ENCODE results near the gene EXOC6B. TPM values are rescaled to one million over a fixed set of nuclear protein-coding genes. Genes with fewer than 3 reads are reported as not detected.

Gene EXOC6B
- total and polyA plus RNA-seq, 8 donors, result 2.4 to 19.2 (median 11.3) TPM

DNA sequence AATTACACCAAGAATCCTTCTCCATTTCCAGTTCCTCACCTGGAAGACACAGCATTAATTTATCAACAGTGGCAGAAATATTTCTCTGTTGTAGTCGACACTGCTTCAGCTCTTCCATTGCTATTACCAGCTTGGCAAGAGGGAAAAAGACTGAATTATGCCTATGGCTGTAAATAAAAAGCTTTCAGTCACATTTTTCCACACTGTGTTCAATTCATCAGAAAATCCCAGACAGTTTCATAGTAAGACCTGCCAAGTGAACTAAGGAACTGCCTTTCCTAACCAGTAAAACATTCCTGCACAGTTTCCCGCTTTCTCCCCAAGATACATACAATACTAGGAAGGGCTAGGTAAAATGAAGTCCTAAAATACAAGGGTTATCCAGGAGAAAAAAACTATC lies 94.7 kb downstream of the EXOC6B start:
- Histone ChIP-seq H3K9me3 (no peaks in the 10 kb centered on the region), H3K4me1 (no peaks in the 10 kb centered on the region), H3K4me3 (no peak overlapping the region), H3K27me3 (no peaks in the 10 kb centered on the region), H3K36me3 (no peaks in the 10 kb centered on the region), H3K27ac (no peak overlapping the region)
- DNase-seq (no peak), FAIRE-seq (no peak), ATAC-seq (no peak)
- 78 to 86% methylated on average over 2 of the region's 2 CpGs for WGBS, 2 donors
- TF ChIP-seq, protein P1, sequence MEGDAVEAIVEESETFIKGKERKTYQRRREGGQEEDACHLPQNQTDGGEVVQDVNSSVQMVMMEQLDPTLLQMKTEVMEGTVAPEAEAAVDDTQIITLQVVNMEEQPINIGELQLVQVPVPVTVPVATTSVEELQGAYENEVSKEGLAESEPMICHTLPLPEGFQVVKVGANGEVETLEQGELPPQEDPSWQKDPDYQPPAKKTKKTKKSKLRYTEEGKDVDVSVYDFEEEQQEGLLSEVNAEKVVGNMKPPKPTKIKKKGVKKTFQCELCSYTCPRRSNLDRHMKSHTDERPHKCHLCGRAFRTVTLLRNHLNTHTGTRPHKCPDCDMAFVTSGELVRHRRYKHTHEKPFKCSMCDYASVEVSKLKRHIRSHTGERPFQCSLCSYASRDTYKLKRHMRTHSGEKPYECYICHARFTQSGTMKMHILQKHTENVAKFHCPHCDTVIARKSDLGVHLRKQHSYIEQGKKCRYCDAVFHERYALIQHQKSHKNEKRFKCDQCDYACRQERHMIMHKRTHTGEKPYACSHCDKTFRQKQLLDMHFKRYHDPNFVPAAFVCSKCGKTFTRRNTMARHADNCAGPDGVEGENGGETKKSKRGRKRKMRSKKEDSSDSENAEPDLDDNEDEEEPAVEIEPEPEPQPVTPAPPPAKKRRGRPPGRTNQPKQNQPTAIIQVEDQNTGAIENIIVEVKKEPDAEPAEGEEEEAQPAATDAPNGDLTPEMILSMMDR (IDR thresholded peaks at IDR 0.05), result no peak
- intact Hi-C loops (cut with DNase I), result no loop called here

DNA sequence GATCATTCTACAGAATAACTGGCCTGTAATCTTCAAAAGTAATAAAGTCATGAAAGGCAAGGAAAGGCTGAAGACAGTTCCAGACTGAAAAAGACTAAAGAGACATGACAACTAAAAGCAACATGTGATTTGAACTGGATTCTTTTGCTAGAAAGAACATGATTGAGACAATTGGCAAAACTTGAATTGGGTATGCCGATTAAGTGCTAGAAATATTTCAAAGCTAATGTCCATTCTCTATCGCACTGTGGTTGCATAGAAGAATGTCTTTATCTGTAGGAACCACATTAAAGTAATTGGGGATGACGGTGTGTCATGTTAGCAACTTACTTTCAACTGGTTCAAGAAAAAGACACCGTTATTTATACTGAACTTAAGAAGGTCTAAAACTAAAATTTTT lies 98.5 kb downstream of the EXOC6B start:
- Histone ChIP-seq H3K4me3 (no peak overlapping the region), H3K27me3 (no peaks in the 10 kb centered on the region), H3K27ac (no peak overlapping the region), H3K9me3 (no peaks in the 10 kb centered on the region), H3K36me3 (no peaks in the 10 kb centered on the region), H3K4me1 (peaks cover 7 to 24% (median 23%) of the 10 kb centered on the region in 3 donors)
- no peak for DNase-seq
- TF ChIP-seq, protein P1 (IDR thresholded peaks at IDR 0.05), result no peak
- ATAC-seq, result no peak
- intact Hi-C loops (cut with DNase I), result no loop called here
- no peak for FAIRE-seq
- WGBS, 2 donors, result 96 to 100% methylated on average over 4 of the region's 4 CpGs

DNA sequence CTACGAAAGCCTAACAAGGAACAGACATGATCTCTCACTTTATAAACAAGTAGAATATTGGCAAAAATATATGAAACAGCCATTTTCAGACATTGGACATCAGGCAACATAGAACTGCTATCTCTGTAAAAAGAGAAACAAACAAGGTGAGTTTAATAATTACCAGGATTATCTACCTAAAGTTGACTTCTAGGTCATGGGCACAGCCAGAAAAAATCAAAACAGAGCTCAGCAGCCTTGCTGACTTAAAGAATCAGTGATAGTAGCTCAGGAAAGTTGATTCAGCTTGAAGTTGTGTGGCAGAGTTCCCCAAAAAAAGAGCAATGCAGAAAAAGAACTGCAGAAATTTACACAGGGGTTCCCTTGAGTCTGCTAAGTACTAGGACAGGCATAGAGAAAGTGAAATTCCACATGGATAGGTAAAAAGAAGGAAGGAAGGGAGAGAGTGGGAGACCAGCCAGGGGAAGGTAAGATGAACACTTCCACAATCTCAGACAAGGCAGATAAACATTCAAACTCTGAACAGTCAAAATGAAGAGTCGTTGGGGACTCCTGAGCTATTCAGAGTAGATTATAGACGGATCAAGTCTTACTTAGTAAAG lies 102.0 kb downstream of the EXOC6B start:
- Histone ChIP-seq H3K9me3 (no peaks in the 10 kb centered on the region), H3K4me1 (peaks cover 7 to 27% (median 26%) of the 10 kb centered on the region in 3 donors), H3K36me3 (no peaks in the 10 kb centered on the region), H3K27ac (peak overlapping the region in 2 of 4 donors; percentile 15 to 25), H3K27me3 (no peaks in the 10 kb centered on the region), H3K4me3 (no peak overlapping the region)
- TF ChIP-seq, protein P1 (IDR thresholded peaks at IDR 0.05), result no peak
- intact Hi-C loops (cut with DNase I), result no loop called here
- FAIRE-seq (no peak), ATAC-seq (peak in 3 of 4 donors; percentile 60 to 84 (median 81)), DNase-seq (peak in 1 of 6 donors; percentile 22)
- WGBS, 2 donors, result 29 to 36% methylated on average over 3 of the region's 3 CpGs

DNA sequence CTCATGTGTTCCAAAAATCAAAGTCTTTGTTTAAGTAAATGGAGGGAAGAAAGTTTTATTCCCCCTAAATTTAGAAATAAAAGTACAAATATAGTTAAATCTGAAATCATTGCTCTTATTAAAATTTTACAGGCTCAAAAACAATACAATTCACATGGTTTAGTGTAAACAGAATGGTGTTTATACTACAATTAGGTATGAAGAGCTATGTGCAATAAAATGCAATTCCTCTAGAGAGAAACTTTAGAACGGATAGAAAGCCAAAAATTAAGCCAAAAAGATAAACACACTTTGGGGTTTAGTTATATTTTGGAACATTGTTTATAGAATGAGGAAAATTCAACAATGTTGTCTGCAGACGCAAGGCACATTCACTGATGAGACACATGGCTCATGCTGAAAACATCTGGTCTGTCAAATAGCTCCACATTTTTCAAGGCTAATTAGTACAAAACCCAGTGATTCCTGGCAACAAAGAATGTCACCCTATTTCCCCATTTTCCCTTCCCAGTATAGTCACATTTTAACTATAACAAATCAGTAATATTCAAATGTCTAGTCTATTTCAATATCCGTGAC lies 103.3 kb downstream of the EXOC6B start:
- Histone ChIP-seq H3K4me1 (peaks cover 7 to 27% (median 26%) of the 10 kb centered on the region in 3 donors), H3K27me3 (no peaks in the 10 kb centered on the region), H3K36me3 (peaks cover 0 to 5% (median 0%) of the 10 kb centered on the region in 3 donors), H3K4me3 (no peak overlapping the region), H3K27ac (peak overlapping the region in 1 of 4 donors; percentile 25), H3K9me3 (no peaks in the 10 kb centered on the region)
- TF ChIP-seq, protein P1 (IDR thresholded peaks at IDR 0.05), result no peak
- intact Hi-C loops (cut with DNase I), result no loop called here
- DNase-seq, result no peak
- WGBS, 2 donors, result 41 to 49% methylated on average over 3 of the region's 3 CpGs
- peak; percentile 53 for FAIRE-seq
- peak in 2 of 4 donors; percentile 12 to 35 for ATAC-seq

DNA sequence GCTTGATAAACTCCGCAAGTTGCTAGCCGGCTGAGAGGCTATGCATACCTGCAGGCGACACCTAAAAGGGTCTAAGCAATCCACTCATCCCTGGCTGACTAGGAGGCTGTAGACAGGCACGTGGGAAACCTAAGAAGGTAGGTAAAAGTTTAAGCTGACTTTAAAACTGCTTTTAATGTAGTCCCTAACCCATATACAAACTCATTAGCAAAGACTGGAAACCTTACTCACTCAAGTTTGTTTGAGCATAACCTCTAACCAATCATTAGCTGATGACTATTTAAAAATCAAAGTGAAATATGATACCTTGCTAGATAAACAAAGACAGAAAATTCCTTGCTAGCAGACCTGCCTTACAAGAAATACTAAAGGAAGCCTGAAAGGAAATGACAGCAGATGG lies 106.4 kb downstream of the EXOC6B start:
- H3K9me3 ChIP-seq, result no peaks in the 10 kb centered on the region
- peaks cover 7 to 24% (median 19%) of the 10 kb centered on the region in 3 donors for H3K4me1 ChIP-seq
- no peaks in the 10 kb centered on the region for H3K27me3 ChIP-seq
- no peak overlapping the region for H3K27ac ChIP-seq
- peaks cover 0 to 6% (median 0%) of the 10 kb centered on the region in 3 donors for H3K36me3 ChIP-seq
- no peak for DNase-seq
- ATAC-seq, result peak; percentile 63 to 83 (median 73)
- H3K4me3 ChIP-seq, result no peak overlapping the region
- TF ChIP-seq, protein P1 (IDR thresholded peaks at IDR 0.05), result no peak
- 71 to 79% methylated on average over 4 of the region's 4 CpGs for WGBS, 2 donors
- no peak for FAIRE-seq
- intact Hi-C loops (cut with DNase I), result no loop called here

Measured in pancreas (tissue), 10 donors.